Measurements from ENCODE around the gene CFAP46.

DNA sequence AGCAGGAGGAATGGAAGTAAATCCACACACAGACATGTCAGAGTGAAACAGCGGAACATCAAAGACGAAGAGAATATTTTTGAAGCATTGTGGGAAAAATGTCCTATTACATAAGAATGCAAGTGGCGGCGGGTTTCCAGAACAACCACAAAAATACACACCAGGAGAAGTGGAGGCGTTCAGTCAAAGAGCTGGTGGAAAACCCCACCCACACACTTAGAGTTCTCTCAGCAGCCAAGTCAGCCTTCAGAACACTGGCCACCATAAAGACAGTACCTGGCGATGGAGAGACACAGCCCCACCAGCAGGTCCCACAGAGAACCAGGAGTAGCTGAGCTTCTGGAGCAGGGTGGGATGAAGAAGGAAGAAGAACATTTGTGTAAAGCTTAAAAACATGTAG, 180.1 kb downstream of the CFAP46 start:
- TF ChIP-seq EZH2 (IDR thresholded peaks at IDR 0.05; ENCODE audit: insufficient read depth, low read length) = no peak
- TF ChIP-seq, protein P1, sequence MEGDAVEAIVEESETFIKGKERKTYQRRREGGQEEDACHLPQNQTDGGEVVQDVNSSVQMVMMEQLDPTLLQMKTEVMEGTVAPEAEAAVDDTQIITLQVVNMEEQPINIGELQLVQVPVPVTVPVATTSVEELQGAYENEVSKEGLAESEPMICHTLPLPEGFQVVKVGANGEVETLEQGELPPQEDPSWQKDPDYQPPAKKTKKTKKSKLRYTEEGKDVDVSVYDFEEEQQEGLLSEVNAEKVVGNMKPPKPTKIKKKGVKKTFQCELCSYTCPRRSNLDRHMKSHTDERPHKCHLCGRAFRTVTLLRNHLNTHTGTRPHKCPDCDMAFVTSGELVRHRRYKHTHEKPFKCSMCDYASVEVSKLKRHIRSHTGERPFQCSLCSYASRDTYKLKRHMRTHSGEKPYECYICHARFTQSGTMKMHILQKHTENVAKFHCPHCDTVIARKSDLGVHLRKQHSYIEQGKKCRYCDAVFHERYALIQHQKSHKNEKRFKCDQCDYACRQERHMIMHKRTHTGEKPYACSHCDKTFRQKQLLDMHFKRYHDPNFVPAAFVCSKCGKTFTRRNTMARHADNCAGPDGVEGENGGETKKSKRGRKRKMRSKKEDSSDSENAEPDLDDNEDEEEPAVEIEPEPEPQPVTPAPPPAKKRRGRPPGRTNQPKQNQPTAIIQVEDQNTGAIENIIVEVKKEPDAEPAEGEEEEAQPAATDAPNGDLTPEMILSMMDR (IDR thresholded peaks at IDR 0.05; ENCODE audit: insufficient read depth, low read depth, low read length) = no peak

Measured in astrocyte (in vitro differentiated cells and primary cell).